Measurements from ENCODE around the gene UNC79.
"Not testable (repeated sequence)": the region's sequence is repeated elsewhere in the genome, so short reads cannot be mapped to it uniquely, and the experiment has no call there.

The UNC79 gene

GRCh38 chr14:93430315-93431035 is at the start of gene UNC79:
UNC79 (plus strand) TSS chr14:93430939; CDS start chr14:93431030, 91 bp downstream.
- no peak for DNase-seq

GRCh38 chr14:93381644-93382043 is 49.1 kb upstream of the UNC79 start:
- no peak for DNase-seq

- not testable (repeated sequence) for DNase-seq
These were observed 46.5 kb upstream of the UNC79 start for GRCh38 chr14:93384256-93384655.

- no peak for DNase-seq
These were observed 35.5 kb upstream of the UNC79 start for GRCh38 chr14:93395231-93395630.

GRCh38 chr14:93396456-93396855 is 34.3 kb upstream of the UNC79 start:
- no peak for DNase-seq

GRCh38 chr14:93398491-93398890 is 32.2 kb upstream of the UNC79 start:
- no peak for DNase-seq

- no peak for DNase-seq
These were observed 27.8 kb upstream of the UNC79 start for GRCh38 chr14:93402951-93403350.

- DNase-seq: no peak
These were observed 20.7 kb upstream of the UNC79 start for GRCh38 chr14:93410021-93410420.

- DNase-seq: no peak
These were observed 19.8 kb upstream of the UNC79 start for GRCh38 chr14:93410893-93411292.

GRCh38 chr14:93425136-93425535 is 5.6 kb upstream of the UNC79 start:
- DNase-seq: not testable (repeated sequence)

- no peak for DNase-seq
These were observed 4.0 kb upstream of the UNC79 start for GRCh38 chr14:93426750-93427149.

- DNase-seq: no peak
These were observed 414 bp downstream of the UNC79 start for GRCh38 chr14:93431036-93431670.

GRCh38 chr14:93454224-93454623 is 23.5 kb downstream of the UNC79 start:
- no peak for DNase-seq

GRCh38 chr14:93456356-93456755 is 25.6 kb downstream of the UNC79 start:
- DNase-seq: no peak

- no peak for DNase-seq
These were observed 27.5 kb downstream of the UNC79 start for GRCh38 chr14:93458234-93458633.

- DNase-seq: no peak
These were observed 31.7 kb downstream of the UNC79 start for GRCh38 chr14:93462479-93462878.

- DNase-seq: no peak
These were observed 33.5 kb downstream of the UNC79 start for GRCh38 chr14:93464271-93464670.

- DNase-seq: no peak
These were observed 44.7 kb downstream of the UNC79 start for GRCh38 chr14:93475471-93475870.

GRCh38 chr14:93476305-93476704 is 45.6 kb downstream of the UNC79 start:
- DNase-seq: no peak

- DNase-seq: not testable (repeated sequence)
These were observed 48.3 kb downstream of the UNC79 start for GRCh38 chr14:93479074-93479473.

GRCh38 chr14:93480867-93481266 is 50.1 kb downstream of the UNC79 start:
- DNase-seq: no peak

- no peak for DNase-seq
These were observed 51.0 kb downstream of the UNC79 start for GRCh38 chr14:93481758-93482157.

- no peak for DNase-seq
These were observed 59.3 kb downstream of the UNC79 start for GRCh38 chr14:93490001-93490400.

- DNase-seq: no peak
These were observed 62.3 kb downstream of the UNC79 start for GRCh38 chr14:93493054-93493453.

- not testable (repeated sequence) for DNase-seq
These were observed 62.9 kb downstream of the UNC79 start for GRCh38 chr14:93493622-93494021.

Measured in activated effector memory CD4-positive, alpha-beta T cell treated with Interleukin-2 at 50 U/mL for 16 hours (primary cell).